PC-3 (cell line): ENCODE data around the gene DIMT1.

ENCODE experiments used
- EZH2 ChIP-seq: fragments of 300-600 bp; sonication (generic); IDR thresholded peaks from one replicate; pipeline ENCODE4 v1.6.1; 2017; ENCODE audit warnings: antibody characterized with exemption, mild to moderate bottlenecking, low read length; ENCODE audit not compliant: unreplicated experiment
- EZH2phosphoT487 ChIP-seq: fragments of 300-600 bp; sonication (generic); IDR thresholded peaks from 2 replicates; pipeline ENCODE4 v1.6.1; 2018; ENCODE audit warnings: mild to moderate bottlenecking, antibody characterized with exemption, low read length, borderline replicate concordance
- TF ChIP-seq, protein P1 (sequence below): fragments of 300-600 bp; sonication (generic); conservative IDR thresholded peaks from 2 replicates; pipeline ENCODE4 v1.5.1; 2017; ENCODE audit warnings: antibody characterized with exemption, low read depth, mild to moderate bottlenecking, low read length

DNA sequence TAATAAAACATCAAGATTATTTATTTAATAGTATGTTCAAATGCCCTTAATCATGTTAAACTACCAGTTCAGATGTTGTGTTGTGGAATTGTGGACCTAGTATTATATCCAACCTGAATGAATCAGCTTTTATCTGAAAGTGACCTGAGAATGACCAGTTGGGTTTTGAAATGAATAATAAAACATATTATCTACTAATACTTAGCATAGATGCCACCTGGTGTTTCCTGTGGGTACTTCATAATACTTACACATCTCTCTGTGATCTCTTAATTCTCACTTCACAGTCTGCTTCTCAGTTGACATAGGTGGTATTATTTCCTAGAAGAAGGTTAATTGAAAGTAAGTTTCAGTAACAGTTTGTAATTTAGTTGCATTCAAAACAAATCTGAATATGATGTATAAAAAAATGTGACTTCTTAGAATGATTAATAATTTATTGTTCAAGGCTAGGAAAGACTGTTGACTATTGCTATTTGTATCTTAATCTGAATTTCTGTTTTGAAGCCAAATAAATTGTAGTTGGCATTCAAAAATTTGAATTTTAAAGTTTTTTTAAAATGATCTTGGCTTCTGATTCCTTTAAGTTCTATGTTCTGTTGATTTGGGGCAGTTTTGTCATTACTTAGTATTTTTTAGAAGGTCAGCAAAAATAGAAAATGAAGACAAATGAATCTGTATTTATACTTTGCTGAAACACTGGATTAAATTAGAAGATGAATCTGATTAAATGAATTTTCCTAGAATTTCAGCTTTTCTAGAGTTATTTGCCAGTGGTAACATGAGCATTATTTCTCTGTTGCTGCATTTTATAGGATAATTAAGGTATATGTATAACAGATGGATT lies 49.5 kb downstream of the DIMT1 start:
- TF ChIP-seq, protein P1, sequence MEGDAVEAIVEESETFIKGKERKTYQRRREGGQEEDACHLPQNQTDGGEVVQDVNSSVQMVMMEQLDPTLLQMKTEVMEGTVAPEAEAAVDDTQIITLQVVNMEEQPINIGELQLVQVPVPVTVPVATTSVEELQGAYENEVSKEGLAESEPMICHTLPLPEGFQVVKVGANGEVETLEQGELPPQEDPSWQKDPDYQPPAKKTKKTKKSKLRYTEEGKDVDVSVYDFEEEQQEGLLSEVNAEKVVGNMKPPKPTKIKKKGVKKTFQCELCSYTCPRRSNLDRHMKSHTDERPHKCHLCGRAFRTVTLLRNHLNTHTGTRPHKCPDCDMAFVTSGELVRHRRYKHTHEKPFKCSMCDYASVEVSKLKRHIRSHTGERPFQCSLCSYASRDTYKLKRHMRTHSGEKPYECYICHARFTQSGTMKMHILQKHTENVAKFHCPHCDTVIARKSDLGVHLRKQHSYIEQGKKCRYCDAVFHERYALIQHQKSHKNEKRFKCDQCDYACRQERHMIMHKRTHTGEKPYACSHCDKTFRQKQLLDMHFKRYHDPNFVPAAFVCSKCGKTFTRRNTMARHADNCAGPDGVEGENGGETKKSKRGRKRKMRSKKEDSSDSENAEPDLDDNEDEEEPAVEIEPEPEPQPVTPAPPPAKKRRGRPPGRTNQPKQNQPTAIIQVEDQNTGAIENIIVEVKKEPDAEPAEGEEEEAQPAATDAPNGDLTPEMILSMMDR = peak; percentile 68
- TF ChIP-seq EZH2phosphoT487 (no peak), EZH2 (no peak)
